ENCODE measurements around the gene CFAP300.

Gene CFAP300

DNA sequence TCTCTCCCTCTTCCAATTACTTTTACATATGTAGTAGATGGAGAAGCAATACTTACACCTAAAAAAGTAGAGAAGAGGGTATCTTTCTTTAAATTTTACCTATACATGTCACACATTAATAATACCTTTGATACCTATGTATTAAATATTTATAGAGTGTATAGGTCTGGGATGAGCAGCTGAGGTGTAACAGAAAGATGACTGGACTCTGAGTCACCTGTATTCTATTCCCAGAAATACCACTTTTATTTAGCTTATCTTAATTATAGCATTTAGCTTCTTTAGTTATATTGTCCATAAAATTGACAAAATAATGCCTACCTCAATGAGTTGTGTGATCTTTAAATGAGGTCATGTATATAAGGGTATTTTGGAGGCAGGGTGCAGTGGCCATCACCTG is 32.4 kb downstream of the CFAP300 start:
- no peak for DNase-seq

DNA sequence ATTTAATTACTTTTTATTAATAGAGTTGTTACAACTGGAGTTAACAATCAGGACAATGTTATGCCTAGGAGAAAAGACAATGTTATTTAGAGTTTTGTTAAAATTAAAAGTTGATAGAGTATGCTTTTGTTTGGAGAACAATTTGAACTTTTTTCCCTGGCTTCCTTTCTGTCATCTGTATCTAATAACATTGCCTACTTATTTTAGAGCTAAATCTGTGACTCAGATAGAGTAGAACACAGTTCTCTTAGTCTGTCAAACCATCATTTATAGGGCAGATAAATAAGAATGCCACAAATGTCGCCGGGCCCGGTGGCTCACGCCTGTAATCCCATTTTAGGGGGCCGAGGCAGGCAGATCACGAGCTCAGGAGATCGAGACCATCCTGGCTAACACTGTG is 34.1 kb downstream of the CFAP300 start:
- no peak for DNase-seq

DNA sequence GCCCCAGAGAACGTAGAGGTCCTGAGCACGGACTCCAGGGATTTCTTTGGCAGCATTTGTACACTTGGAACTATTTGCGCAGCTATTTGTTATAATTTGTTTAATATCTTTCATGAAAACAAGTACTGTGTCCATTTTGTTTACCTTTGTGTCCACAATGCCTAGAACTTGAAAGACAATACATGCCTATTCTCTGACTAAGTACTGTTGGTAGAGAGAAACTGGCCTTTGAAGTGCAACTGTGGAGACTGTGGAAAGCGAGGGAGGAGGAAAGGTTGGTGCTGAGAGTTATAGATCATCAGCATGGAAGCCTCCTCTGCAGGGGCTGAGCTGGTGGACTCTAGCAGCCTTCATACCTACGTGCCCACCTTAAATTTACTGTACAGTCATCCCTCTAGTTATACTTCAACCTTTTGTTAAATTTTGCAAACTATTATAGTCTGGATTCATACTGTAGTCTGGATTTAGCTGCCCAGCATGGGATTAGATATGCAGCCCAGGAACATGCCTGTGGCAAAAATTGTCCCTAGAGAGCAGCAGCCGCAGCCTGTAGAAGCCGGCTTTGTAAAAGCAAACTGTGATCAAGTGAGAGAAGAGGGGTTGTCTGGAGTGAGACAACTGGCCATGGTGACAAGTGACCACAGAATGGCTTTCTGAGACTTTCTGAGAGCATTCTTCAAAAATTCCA is 38.8 kb downstream of the CFAP300 start:
- no peak for DNase-seq

DNA sequence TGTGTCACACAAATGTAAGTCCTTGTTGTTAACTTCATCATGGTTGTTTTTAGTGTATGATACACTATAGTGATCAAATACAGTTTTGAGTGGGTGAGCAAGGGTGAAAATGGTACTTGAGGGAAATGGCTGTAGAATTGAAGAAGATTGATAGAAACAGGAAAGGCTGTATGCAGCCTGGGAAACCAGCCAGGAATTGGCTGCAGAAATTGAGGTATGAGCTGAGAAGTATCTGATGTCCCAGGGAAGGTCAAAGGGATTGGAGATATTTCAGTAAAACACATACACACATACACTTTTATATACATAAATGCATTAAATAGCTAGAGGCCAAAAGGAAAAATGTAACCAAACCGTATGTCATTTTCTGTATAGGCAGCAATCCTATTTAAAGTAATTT is 49.9 kb downstream of the CFAP300 start:
- DNase-seq, result no peak

DNA sequence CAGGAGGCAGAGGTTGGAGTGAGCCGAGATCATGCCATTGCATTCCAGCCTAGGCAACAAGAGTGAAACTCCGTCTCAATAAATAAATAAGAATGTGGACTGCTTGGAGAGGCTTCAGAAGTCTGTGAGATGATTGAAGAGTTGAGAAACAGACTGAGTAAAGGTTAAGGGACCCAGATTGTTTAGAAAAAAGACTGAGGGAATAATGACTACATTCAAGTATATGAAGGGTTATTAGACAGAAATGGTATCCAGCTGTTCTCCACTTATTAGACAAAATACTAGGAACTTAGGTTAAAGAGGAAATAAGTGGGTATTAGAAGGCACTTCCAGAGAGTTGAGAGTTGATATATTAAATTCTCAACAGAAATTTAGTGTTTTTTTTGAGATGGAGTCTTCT is 52.5 kb downstream of the CFAP300 start:
- DNase-seq, result no peak

DNA sequence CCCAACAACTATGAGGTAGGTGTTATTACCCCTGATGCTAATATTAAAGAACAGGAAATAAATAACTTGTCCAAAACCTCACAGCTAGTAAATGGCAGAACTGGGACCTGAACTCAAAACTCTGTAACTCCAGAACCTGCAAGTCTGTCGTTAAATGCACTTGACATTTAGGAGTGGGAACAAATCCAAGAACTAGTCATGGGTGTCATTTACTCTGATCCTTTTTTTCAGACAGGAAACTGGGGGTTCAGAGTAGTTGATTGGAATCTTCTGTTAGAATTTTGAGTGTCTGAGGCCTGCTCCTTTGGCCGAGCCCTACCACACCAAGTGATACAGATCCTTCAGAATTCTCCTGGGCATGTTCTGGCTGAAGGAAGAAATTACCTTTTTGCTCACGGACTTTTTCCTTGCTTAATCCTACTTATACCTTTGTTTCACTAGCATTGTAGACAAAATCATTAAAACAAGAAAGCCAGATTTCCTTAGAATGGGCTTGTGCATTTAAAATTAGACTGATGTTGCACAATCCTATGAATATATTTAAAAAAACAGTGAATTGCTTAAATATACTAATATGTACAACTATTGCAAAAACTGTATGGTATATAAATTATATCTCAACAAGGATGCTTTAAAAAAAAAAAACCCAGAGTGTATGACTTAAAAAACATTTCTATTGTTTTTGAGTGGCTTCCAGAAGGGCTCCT is 61.6 kb downstream of the CFAP300 start:
- DNase-seq, result no peak

DNA sequence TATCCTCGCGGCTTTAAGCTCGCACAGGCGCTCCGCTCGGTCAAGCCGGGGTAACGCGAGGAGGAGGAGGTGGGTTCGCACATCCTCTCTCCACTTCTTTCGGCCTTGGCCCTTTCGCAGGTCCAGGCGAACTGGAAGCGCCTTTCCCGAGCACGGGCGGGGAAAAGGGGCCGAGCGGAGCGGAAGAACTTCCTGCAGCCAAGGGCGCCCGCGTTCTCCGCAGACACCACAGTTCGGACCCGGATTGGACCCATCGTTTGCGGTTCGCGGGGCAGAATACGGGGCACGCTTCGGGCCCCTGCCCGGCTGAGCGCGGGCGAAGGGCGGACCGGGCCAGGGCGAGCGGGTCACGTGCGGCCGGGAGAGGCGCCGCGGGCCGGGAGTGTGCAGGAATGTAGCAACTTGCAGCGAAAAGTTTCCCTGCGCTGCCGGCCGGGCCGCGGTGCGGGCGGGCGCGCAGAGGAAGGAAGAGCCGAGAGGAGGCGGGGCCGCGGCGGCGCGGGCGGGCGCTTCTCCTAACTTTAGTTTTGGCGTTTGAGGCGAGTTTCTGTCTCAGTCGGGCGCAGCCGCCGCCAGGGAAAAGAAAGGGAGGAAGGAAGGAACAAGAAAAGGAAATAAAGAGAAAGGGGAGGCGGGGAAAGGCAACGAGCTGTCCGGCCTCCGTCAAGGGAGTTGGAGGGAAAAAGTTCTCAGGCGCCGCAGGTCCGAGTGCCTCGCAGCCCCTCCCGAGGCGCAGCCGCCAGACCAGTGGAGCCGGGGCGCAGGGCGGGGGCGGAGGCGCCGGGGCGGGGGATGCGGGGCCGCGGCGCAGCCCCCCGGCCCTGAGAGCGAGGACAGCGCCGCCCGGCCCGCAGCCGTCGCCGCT is 62.9 kb downstream of the CFAP300 start, which contains the start of gene YAP1:
Gene YAP1 (plus strand): TSS at position 552 of the 865 bp plus-strand sequence. CDS start 402 bp downstream, outside the sequence.
- no peak for DNase-seq

DNA sequence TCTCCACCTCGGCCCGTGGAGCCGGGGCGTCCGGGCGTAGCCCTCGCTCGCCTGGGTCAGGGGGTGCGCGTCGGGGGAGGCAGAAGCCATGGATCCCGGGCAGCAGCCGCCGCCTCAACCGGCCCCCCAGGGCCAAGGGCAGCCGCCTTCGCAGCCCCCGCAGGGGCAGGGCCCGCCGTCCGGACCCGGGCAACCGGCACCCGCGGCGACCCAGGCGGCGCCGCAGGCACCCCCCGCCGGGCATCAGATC is 63.4 kb downstream of the CFAP300 start:
- DNase-seq, result no peak

DNA sequence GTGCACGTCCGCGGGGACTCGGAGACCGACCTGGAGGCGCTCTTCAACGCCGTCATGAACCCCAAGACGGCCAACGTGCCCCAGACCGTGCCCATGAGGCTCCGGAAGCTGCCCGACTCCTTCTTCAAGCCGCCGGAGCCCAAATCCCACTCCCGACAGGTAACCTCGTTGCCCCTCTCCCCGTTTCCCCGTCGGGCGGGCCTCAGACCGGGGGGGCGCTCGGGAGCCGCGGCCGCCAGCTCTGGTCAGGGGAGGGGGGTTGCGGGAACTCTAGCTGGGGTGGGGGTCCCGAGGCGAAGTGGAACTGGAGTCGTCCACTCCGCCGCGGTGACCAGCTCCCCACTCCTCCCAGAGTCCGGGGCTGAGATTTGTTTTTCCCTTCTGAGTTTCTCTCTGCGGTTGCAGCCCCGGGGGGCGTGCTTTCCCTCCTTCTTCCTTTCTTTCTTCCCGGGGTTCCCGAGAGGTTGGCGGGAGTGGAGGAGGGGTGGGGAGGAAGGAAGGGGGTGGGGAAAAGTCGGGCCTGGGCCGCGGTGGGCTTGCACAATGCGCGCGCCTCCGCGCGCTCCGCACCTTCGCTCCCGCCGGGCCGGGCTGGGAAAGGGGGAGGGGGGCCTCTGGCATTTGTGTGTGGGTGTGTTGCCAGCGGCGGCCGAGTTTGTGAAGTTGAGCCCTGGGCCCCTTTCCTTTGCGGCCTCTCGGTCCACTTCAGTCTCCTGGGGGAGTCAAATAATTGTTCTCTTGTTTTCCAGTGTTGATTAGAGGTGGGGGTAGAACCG is 64.0 kb downstream of the CFAP300 start:
- no peak for DNase-seq

DNA sequence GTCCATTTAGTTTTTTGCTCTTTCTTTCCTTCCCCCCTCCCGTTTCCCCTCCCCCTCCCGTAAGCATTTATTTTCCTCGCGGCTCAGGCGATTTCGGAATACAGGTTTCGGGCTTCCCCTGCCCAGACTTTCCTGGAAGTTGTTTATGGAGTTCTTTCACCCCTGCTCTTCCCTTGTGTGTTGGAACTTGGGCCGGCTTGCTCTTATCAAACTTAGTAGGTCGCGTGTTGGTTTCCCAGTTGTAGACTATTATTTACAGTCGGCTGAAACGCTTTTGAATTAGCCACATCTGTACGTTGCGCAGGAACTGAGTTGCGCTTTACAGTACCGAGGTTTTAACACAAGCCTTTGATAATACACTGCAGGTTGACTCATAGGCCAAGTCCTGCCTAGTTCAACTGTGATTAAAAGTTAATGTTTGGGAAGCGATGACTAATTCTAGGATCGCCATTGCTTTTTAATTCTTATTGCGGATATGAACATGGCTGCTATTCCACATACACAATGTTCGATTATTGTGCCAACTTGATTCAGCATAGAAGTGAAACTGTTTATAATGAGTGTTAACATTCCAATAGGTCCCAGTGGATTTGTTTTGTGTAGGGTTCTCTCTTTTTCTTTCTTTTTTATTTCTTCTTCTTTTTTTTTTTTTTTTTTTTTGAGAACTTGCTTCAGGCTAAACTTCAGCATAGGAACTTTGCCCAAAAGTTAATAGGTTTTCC is 64.7 kb downstream of the CFAP300 start:
- DNase-seq, result no peak

DNA sequence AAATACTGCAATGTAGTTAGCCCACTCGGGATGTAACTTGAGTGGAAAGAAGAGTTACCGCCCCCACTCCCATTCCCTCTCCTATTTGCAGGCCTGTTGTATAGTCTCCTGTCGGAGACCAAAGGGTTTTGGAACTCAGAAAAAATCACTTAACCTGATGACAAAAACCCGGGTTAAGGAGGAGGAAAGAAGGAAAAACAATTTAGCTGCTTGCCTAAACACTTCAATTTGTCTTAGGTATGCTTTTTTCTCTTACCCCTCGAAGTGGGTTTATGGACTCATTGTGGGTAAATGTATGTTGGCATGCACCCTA is 65.2 kb downstream of the CFAP300 start:
- DNase-seq, result no peak

DNA sequence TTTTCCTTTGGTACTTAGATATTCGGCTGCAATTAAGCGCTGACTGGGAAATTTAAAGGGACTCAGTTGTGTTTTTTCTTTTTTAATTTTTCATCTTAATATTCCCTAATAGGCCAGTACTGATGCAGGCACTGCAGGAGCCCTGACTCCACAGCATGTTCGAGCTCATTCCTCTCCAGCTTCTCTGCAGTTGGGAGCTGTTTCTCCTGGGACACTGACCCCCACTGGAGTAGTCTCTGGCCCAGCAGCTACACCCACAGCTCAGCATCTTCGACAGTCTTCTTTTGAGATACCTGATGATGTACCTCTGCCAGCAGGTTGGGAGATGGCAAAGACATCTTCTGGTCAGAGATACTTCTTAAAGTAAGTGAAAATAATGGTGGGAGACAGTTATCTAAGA is 66.8 kb downstream of the CFAP300 start:
- no peak for DNase-seq

DNA sequence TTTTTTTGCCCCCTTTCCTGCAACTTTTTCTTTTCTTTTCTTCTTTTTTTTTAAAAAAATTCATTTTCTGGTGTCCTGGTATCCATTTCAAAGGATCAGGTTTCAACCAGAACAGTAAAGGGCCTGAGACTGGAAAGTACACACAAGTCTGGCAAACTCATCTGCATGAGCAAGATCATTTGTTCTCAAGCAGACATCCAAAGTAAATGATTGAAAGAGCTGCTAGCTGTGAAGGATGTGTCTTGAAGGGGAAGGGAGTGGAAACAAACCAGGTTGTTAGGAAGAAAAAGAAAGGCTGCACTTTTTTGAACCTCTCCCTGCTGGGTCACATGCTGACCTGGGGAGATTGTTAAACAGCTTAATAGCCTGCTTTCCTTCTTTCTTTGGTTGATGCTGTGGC is 68.3 kb downstream of the CFAP300 start:
- DNase-seq, result no peak

DNA sequence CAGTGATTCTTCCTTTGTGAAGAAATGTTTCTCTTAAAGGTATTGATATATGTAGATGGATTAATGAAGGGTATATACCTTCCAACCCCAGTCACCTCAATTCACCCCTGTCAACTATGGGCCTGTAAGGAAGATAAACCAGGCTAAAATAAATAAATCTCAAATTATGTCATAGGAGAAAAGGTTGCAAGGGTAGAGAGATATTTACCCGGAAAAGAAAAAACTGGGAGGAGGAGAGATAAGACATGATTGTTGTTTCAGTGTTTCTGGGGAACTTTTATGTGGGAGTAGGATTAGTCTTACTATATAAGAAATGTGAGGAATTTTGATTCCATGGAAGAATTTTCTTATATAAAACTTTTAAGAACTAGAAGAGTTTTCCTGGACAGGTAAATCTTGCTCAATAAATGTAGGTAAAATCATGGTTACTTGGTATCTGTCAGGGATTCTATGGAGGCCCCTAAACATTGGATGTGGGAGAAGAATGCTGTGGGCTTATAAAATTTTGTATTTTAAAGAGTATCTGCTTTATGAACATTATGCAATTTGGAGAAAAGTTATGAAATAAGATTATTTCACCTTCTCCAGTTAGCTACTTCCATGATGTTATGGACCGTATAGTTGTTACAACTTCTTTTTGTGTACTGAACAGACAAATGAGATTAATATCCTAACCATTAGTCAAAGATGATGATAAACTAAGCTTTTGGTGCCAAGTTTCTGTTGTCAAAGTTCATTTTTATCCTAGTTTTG is 69.4 kb downstream of the CFAP300 start:
- no peak for DNase-seq

DNA sequence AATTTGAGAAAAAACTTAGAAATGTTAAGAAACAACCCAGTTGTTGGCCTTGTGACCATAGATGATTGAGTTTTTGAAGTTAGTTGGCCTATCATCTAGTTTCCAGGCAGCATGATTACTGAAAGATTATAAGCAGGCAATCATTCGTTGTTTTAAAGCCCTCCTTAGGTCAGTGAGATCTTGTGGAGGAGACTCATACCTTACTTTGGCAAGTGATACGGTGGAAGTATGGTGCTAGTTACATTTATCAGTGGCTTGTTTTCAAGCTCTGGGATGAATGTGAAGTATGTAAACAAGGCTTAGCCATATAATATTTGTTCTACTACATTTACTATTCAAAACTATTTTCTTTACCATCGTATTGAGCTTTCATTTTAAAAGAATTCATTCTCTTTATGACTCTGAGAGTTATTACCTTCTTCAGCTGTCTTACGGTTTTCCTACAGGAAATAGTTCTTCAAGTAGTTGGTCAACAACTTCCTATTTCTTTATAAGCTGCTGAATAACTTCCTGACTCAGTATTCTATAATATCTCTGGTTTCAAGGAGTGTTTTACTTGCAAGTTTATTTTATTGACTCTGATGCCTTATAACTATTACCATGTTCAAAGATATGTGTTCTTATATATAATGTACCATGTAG is 70.4 kb downstream of the CFAP300 start:
- DNase-seq, result no peak

DNA sequence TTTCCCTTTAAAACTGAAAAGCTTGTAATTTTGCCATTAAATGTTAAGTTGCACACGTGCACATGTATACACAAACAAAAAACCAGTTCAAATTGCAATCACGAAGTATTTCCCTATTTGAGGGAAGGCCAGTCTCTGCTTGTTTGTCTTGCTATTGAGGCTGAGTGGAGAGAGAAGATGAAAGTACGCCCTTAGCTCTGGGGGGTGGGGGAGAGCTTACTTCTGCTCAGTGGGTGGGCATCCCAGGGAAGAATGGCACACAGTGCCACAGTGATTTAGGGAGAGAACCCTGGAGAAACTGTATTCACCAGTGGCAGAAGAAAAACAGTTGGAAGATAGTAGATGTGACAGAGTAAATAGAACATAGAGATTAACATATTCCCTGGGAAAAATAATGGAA is 71.7 kb downstream of the CFAP300 start:
- no peak for DNase-seq

DNA sequence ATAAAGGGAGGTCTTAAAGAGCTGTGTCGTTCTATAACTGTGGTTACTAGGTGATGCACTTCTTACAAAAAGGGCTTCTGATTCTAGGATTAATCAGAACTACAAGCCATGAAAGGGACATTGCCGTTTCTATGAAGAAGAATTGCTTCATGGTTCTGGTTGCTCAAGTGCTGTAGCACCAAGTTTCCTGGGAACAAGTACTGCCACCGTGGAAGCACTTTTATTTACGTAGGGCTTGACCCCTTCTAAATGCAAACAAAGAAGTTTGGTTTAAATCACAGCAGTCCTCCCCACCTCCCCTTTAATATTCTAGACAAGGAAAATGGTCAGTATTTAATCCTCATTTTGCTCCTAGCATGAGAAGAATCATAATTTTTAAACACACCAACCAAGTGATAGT is 72.8 kb downstream of the CFAP300 start:
- DNase-seq, result no peak

DNA sequence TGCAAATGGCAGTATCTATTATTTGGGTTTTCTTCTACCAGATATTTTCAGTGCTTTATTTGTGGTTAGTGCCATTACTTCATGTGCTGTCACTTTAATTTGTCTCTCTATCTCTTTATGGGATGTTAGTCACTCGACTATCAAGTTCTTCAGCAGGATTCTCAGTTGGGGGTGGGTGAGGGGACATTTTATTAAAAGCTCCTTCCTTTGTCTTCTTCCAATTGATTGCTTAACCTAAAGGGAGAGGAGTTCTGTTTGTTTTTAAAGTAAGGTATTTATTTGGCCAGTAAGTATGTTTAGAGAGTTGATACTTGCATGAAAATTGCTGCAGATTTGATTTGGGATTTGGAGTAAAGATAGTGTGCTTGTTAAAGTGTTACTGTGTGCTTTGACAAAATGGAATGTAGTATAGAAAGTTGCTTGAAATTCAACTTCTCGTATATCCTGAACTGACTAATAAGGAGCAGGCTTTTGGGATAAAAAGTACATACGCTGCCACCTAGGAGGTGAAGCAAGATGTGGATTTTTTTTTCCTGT is 73.3 kb downstream of the CFAP300 start:
- DNase-seq, result no peak

DNA sequence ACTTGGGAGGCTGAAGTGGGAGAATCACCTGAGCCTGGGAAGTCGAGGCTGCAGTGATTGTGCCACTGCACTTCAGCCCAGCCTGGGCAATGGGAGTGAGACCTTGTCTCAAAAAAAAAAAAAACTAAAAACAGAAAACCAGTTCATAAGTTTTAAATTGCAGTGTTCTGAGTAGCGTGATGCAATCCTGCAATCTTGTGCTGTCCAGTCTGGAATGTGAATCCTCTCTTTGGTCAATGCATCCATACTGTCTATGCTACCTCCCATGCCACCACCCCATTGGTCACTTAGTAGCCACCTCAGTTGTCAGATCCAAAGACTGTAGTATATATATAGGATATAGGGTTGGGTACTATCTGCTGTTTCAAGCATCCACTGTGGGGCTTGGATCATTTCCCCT is 74.1 kb downstream of the CFAP300 start:
- DNase-seq, result no peak
